Glutamatergic neuron (in vitro differentiated cells): Measurements from ENCODE around the gene MFAP3L. TPM values are rescaled to one million over a fixed set of nuclear protein-coding genes. Genes with fewer than 3 reads are reported as not detected.

Experiments
- DNase-seq: peaks from one replicate; pipeline ENCODE4 v3.0.0; 2022
- H3K27ac Mint-ChIP-seq: one replicate; pipeline ENCODE4 v1.8.0; 2020; ENCODE audit warnings: mild to moderate bottlenecking, mixed read lengths, inconsistent platforms; ENCODE audit not compliant: unreplicated experiment
- H3K27me3 Mint-ChIP-seq: one replicate; pipeline ENCODE4 v1.8.0; 2020; ENCODE audit warnings: mild to moderate bottlenecking, moderate library complexity, mixed read lengths, inconsistent platforms; ENCODE audit not compliant: unreplicated experiment
- H3K36me3 Mint-ChIP-seq: one replicate; pipeline ENCODE4 v1.8.0; 2020; ENCODE audit warnings: mild to moderate bottlenecking, mixed read lengths, inconsistent platforms; ENCODE audit not compliant: unreplicated experiment
- H3K4me1 Mint-ChIP-seq: one replicate; pipeline ENCODE4 v1.8.0; 2020; ENCODE audit warnings: mild to moderate bottlenecking, low read depth, mixed read lengths, inconsistent platforms; ENCODE audit not compliant: unreplicated experiment
- H3K4me3 Mint-ChIP-seq: one replicate; pipeline ENCODE4 v1.8.0; 2020; ENCODE audit warnings: mild to moderate bottlenecking, mixed read lengths, inconsistent platforms; ENCODE audit not compliant: unreplicated experiment
- H3K9me3 Mint-ChIP-seq: one replicate; pipeline ENCODE4 v1.8.0; 2020; ENCODE audit warnings: mild to moderate bottlenecking, moderate library complexity, mixed read lengths, inconsistent platforms; ENCODE audit not compliant: unreplicated experiment
- CTCF ChIP-seq: fragments of 200-600 bp; sonication (generic); IDR thresholded peaks from one replicate; pipeline ENCODE4 v1.5.0; 2021; ENCODE audit not compliant: partially characterized antibody, unreplicated experiment
- long read RNA-seq: library from polyadenylated mRNA; unstranded; transcript quantifications from one replicate; pipeline ENCODE4 v2.0.0, GENCODE V29; 2020; ENCODE audit not compliant: unreplicated experiment
- total RNA-seq: library from RNA; stranded (reverse); fragmentation: NEBNext Ultra II Directional; extraction: Animal tissue kit (Norgen Biotek cat#: 25700); gene quantifications from one replicate; pipeline ENCODE4 v1.2.1, GENCODE V29; 2021; ENCODE audit not compliant: unreplicated experiment

The MFAP3L gene
- total RNA-seq = 8.4 TPM
- long read RNA-seq = 0 reads

GRCh38 chr4:170026253-170027021, at the start of gene MFAP3L:
Gene MFAP3L, minus strand, starts transcription at chr4:170026395. Its CDS starts 20,518 bp downstream, at chr4:170005877.
- Mint-ChIP-seq H3K4me1 (no peaks in the 10 kb centered on the region), H3K27me3 (peaks cover 7% of the 10 kb centered on the region), H3K9me3 (peaks cover 17% of the 10 kb centered on the region), H3K27ac (peak within 1 kb of the TSS; percentile 93), H3K4me3 (peak within 1 kb of the TSS; percentile 93), H3K36me3 (no peaks in the 10 kb centered on the region)
- TF ChIP-seq CTCF = no peak
- DNase-seq = peak; percentile 95

GRCh38 chr4:170071196-170071595, 45.0 kb upstream of the MFAP3L start:
- H3K9me3 Mint-ChIP-seq = no peaks in the 10 kb centered on the region
- no peak overlapping the region for H3K4me3 Mint-ChIP-seq
- no peaks in the 10 kb centered on the region for H3K4me1 Mint-ChIP-seq
- H3K27ac Mint-ChIP-seq = no peak overlapping the region
- no peaks in the 10 kb centered on the region for H3K36me3 Mint-ChIP-seq
- no peak for DNase-seq
- H3K27me3 Mint-ChIP-seq = no peaks in the 10 kb centered on the region
- TF ChIP-seq CTCF = no peak

GRCh38 chr4:170068438-170069128, 42.4 kb upstream of the MFAP3L start:
- Mint-ChIP-seq H3K27ac (no peak overlapping the region), H3K4me1 (no peaks in the 10 kb centered on the region), H3K4me3 (no peak overlapping the region), H3K27me3 (no peaks in the 10 kb centered on the region), H3K9me3 (no peaks in the 10 kb centered on the region), H3K36me3 (no peaks in the 10 kb centered on the region)
- DNase-seq = no peak
- no peak for TF ChIP-seq CTCF

GRCh38 chr4:170059421-170059820, 33.2 kb upstream of the MFAP3L start:
- H3K9me3 Mint-ChIP-seq = no peaks in the 10 kb centered on the region
- H3K4me3 Mint-ChIP-seq = no peak overlapping the region
- TF ChIP-seq CTCF = no peak
- H3K4me1 Mint-ChIP-seq = no peaks in the 10 kb centered on the region
- H3K27ac Mint-ChIP-seq = no peak overlapping the region
- H3K36me3 Mint-ChIP-seq = no peaks in the 10 kb centered on the region
- H3K27me3 Mint-ChIP-seq = no peaks in the 10 kb centered on the region
- DNase-seq = no peak

GRCh38 chr4:170058826-170059225, 32.6 kb upstream of the MFAP3L start:
- no peak for DNase-seq
- Mint-ChIP-seq H3K4me1 (no peaks in the 10 kb centered on the region), H3K27me3 (no peaks in the 10 kb centered on the region), H3K4me3 (no peak overlapping the region), H3K36me3 (no peaks in the 10 kb centered on the region), H3K9me3 (no peaks in the 10 kb centered on the region), H3K27ac (no peak overlapping the region)
- TF ChIP-seq CTCF = no peak
